ENCODE results near the gene LENG1.

The LENG1 gene

GRCh38 chr19:54137699-54138488 lies 21.6 kb downstream of the LENG1 start, which contains the start of gene CNOT3:
Gene CNOT3 (plus strand): TSS chr19:54137762. CDS start chr19:54142979, 5,217 bp downstream.
- peak in 1 of 14 donors; percentile 6 for DNase-seq

- peak; percentile 96 to 100 (median 100) for DNase-seq
Measured at GRCh38 chr19:54136864-54137698, 22.4 kb downstream of the LENG1 start.

GRCh38 chr19:54136086-54136863 lies 23.2 kb downstream of the LENG1 start:
- peak in 1 of 14 donors; percentile 62 for DNase-seq

GRCh38 chr19:54133957-54134590 lies 25.4 kb downstream of the LENG1 start:
- no peak for DNase-seq

GRCh38 chr19:54133312-54133956 lies 26.1 kb downstream of the LENG1 start:
- peak in 2 of 14 donors; percentile 12 to 86 for DNase-seq

- no peak for DNase-seq
Measured at GRCh38 chr19:54129617-54129996, 29.9 kb downstream of the LENG1 start.

GRCh38 chr19:54128796-54129616 lies 30.5 kb downstream of the LENG1 start:
- DNase-seq: no peak

- no peak for DNase-seq
Measured at GRCh38 chr19:54128441-54128725, 31.1 kb downstream of the LENG1 start.

GRCh38 chr19:54127688-54128440 lies 31.7 kb downstream of the LENG1 start:
- no peak for DNase-seq

- no peak for DNase-seq
Measured at GRCh38 chr19:54125713-54126112, 33.8 kb downstream of the LENG1 start.

- DNase-seq: no peak
Measured at GRCh38 chr19:54124393-54124792, 35.1 kb downstream of the LENG1 start.

GRCh38 chr19:54123682-54124081 lies 35.8 kb downstream of the LENG1 start:
- no peak for DNase-seq

GRCh38 chr19:54121259-54121658 lies 38.3 kb downstream of the LENG1 start:
- DNase-seq: no peak

- DNase-seq: peak; percentile 97 to 100 (median 99)
Measured at GRCh38 chr19:54115109-54116063, 44.1 kb downstream of the LENG1 start, which contains the start of the genes PRPF31 and TFPT. Gene PRPF31 (plus strand): TSS chr19:54115754. CDS start chr19:54118279, 2,525 bp downstream. Gene TFPT (minus strand): TSS chr19:54115657. CDS start chr19:54115269, 388 bp downstream.

- DNase-seq: peak in 7 of 14 donors; percentile 10 to 65 (median 19)
Measured at GRCh38 chr19:54114340-54115108, 45.0 kb downstream of the LENG1 start.

GRCh38 chr19:54109651-54110050 lies 49.9 kb downstream of the LENG1 start:
- no peak for DNase-seq

- no peak for DNase-seq
Measured at GRCh38 chr19:54108496-54108895, 51.0 kb downstream of the LENG1 start.

Measured in C1 segment of cervical spinal cord (tissue), 14 donors.